IMR-90 (cell line): ENCODE results near the gene TTC23. TPM values are rescaled to one million over a fixed set of nuclear protein-coding genes. Genes with fewer than 3 reads are reported as not detected.

ENCODE experiments used
- ATAC-seq: fragments of 200-7000 bp; cut with Tn5 transposase; 2 replicates; pipeline ENCODE4 v1.9.1; 2020; ENCODE audit warnings: low read depth, mild to moderate bottlenecking, moderate library complexity
- BruUV-seq: library from RNA; stranded (reverse); fragments of 400-500 nt; replicated peaks from 2 replicates; lab custom pipeline; 2021; lab: Mats Ljungman, UMichigan
- CTCF ChIA-PET: fragments of 300-600 bp; formaldehyde crosslinking; extraction: SDS; loops from one replicate; lab custom pipeline; 2021; ENCODE audit warnings: antibody characterized with exemption; lab: Yijun Ruan, JAX
- POLR2A ChIA-PET: fragments of 300-600 bp; sonication (Branson Sonifier 250); formaldehyde crosslinking; loops from one replicate; lab custom pipeline; 2022; ENCODE audit warnings: antibody characterized with exemption; ENCODE audit not compliant: unreplicated experiment; lab: Charles Lee
- DNase-seq: peaks from one replicate; pipeline ENCODE4 v3.0.0; 2013
- H2AFZ ChIP-seq: replicated peaks from 2 replicates; pipeline ENCODE3; 2013; ENCODE audit warnings: low read length, mild to moderate bottlenecking; ENCODE audit not compliant: poor library complexity
- H2AK5ac ChIP-seq: 2 replicates; pipeline ENCODE4 v1.6.1; 2013; ENCODE audit warnings: low read depth, low read length, inconsistent platforms
- H2AK9ac ChIP-seq: replicated peaks from 2 replicates; pipeline ENCODE3; 2013; ENCODE audit warnings: mild to moderate bottlenecking, low read depth, low read length, moderate library complexity; ENCODE audit not compliant: poor library complexity
- H2BK120ac ChIP-seq: 2 replicates; pipeline ENCODE4 v1.6.1; 2013; ENCODE audit warnings: low read depth, low read length, inconsistent platforms
- H2BK15ac ChIP-seq: 3 replicates; pipeline ENCODE4 v1.6.1; 2013; ENCODE audit warnings: low read depth, low read length, inconsistent platforms
- H2BK20ac ChIP-seq: 2 replicates; pipeline ENCODE4 v1.6.1; 2013; ENCODE audit warnings: low read depth, mild to moderate bottlenecking, inconsistent platforms, low read length, moderate library complexity
- H2BK5ac ChIP-seq: 2 replicates; pipeline ENCODE4 v1.6.1; 2013; ENCODE audit warnings: mild to moderate bottlenecking, low read depth, low read length, inconsistent platforms; ENCODE audit not compliant: poor library complexity, severe bottlenecking
- H3K14ac ChIP-seq: replicated peaks from 2 replicates; pipeline ENCODE4 v1.6.1; 2013; ENCODE audit warnings: low read depth, low read length, inconsistent platforms
- H3K18ac ChIP-seq: 2 replicates; pipeline ENCODE4 v1.6.1; 2013; ENCODE audit warnings: low read depth, low read length, control low read depth
- H3K23ac ChIP-seq: 2 replicates; pipeline ENCODE4 v1.6.1; 2013; ENCODE audit warnings: low read depth, low read length, inconsistent platforms
- H3K27ac ChIP-seq: 2 replicates; pipeline ENCODE4 v1.5.1; 2013; ENCODE audit warnings: mild to moderate bottlenecking, control low read depth, low read length; ENCODE audit not compliant: insufficient read depth
- H3K27me3 ChIP-seq: 2 replicates; pipeline ENCODE4 v1.6.1; 2013; ENCODE audit warnings: low read length; ENCODE audit not compliant: control insufficient read depth, insufficient read depth
- H3K36me3 ChIP-seq: 2 replicates; pipeline ENCODE4 v1.6.1; 2013; ENCODE audit warnings: low read length, mixed read lengths; ENCODE audit not compliant: control insufficient read depth, insufficient read depth
- H3K4ac ChIP-seq: 2 replicates; pipeline ENCODE4 v1.6.1; 2013; ENCODE audit warnings: low read depth, low read length, inconsistent platforms
- H3K4me1 ChIP-seq: 2 replicates; pipeline ENCODE4 v1.6.1; 2013; ENCODE audit warnings: low read length, mixed read lengths; ENCODE audit not compliant: control insufficient read depth, insufficient read depth
- H3K4me2 ChIP-seq: 2 replicates; pipeline ENCODE4 v1.6.1; 2013; ENCODE audit warnings: low read depth, mild to moderate bottlenecking, control low read depth, low read length, moderate library complexity
- H3K4me3 ChIP-seq: 2 replicates; pipeline ENCODE4 v1.5.1; 2013; ENCODE audit warnings: low read depth, mild to moderate bottlenecking, control low read depth, low read length, moderate library complexity; ENCODE audit not compliant: insufficient read depth
- H3K56ac ChIP-seq: 2 replicates; pipeline ENCODE4 v1.6.1; 2013; ENCODE audit warnings: low read length, inconsistent platforms; ENCODE audit not compliant: insufficient read depth; ENCODE audit errors: extremely low read depth
- H3K79me1 ChIP-seq, 2 experiments: 2 replicates each; pipeline ENCODE4 v1.6.1; 2013; ENCODE audit warnings: low read length in 2 of 2, inconsistent platforms in 1 of 2, low read depth in 1 of 2
- H3K9ac ChIP-seq: 2 replicates; pipeline ENCODE4 v1.6.1; 2013; ENCODE audit warnings: low read depth, low read length, control low read depth
- H3K9me1 ChIP-seq: 2 replicates; pipeline ENCODE4 v1.6.1; 2013; ENCODE audit warnings: low read length, inconsistent platforms; ENCODE audit not compliant: insufficient read depth
- H3K9me3 ChIP-seq: 2 replicates; pipeline ENCODE4 v1.6.1; 2013; ENCODE audit warnings: low read length; ENCODE audit not compliant: control insufficient read depth, insufficient read depth
- H4K20me1 ChIP-seq: 2 replicates; pipeline ENCODE4 v1.6.1; 2013; ENCODE audit warnings: low read length, inconsistent platforms; ENCODE audit not compliant: insufficient read depth
- H4K5ac ChIP-seq: 2 replicates; pipeline ENCODE4 v1.6.1; 2013; ENCODE audit warnings: mild to moderate bottlenecking, low read depth, low read length, control low read depth
- H4K8ac ChIP-seq, 2 experiments: 2 replicates each; pipeline ENCODE4 v1.6.1; 2013; ENCODE audit warnings: low read depth in 2 of 2, low read length in 2 of 2, control low read depth in 1 of 2, inconsistent platforms in 1 of 2
- H4K91ac ChIP-seq: 2 replicates; pipeline ENCODE4 v1.6.1; 2013; ENCODE audit warnings: low read depth, low read length, inconsistent platforms; ENCODE audit not compliant: insufficient read depth
- BHLHE40 ChIP-seq: fragments of 150-350 bp; IDR thresholded peaks from 2 replicates; pipeline ENCODE4 v1.6.1; 2016; ENCODE audit warnings: mild to moderate bottlenecking, low read depth, low read length
- CEBPB ChIP-seq: IDR thresholded peaks from 2 replicates; pipeline ENCODE4 v1.6.1; 2012; ENCODE audit warnings: low read depth, low read length, improper control_type of control experiment
- CHD1 ChIP-seq: IDR thresholded peaks from 2 replicates; pipeline ENCODE4 v1.6.1; 2012; ENCODE audit warnings: low read depth, low read length, improper control_type of control experiment
- CTCF ChIP-seq: conservative IDR thresholded peaks from 2 replicates; pipeline ENCODE4 v1.5.1; 2012; ENCODE audit warnings: mild to moderate bottlenecking, low read depth, low read length, improper control_type of control experiment
- FOS ChIP-seq: fragments of 150-350 bp; IDR thresholded peaks from 2 replicates; pipeline ENCODE4 v1.6.1; 2016; ENCODE audit warnings: low read depth, low read length
- MAFK ChIP-seq: IDR thresholded peaks from 2 replicates; pipeline ENCODE4 v1.6.1; 2012; ENCODE audit warnings: low read depth, low read length, improper control_type of control experiment
- MXI1 ChIP-seq: IDR thresholded peaks from 2 replicates; pipeline ENCODE4 v1.6.1; 2012; ENCODE audit warnings: low read depth, mild to moderate bottlenecking, low read length, moderate library complexity, borderline replicate concordance
- NFE2L2 ChIP-seq: fragments of 150-350 bp; IDR thresholded peaks from 2 replicates; pipeline ENCODE4 v1.6.1; 2016; ENCODE audit warnings: low read depth, mild to moderate bottlenecking, low read length
- POLR2A ChIP-seq: IDR thresholded peaks from 2 replicates; pipeline ENCODE4 v1.6.1; 2012; ENCODE audit warnings: mild to moderate bottlenecking, low read depth, low read length
- RAD21 ChIP-seq: IDR thresholded peaks from 2 replicates; pipeline ENCODE4 v1.6.1; 2012; ENCODE audit warnings: low read length, improper control_type of control experiment
- RCOR1 ChIP-seq: IDR thresholded peaks from 2 replicates; pipeline ENCODE4 v1.6.1; 2012; ENCODE audit warnings: mild to moderate bottlenecking, low read length, improper control_type of control experiment; ENCODE audit not compliant: insufficient replicate concordance
- RFX5 ChIP-seq: IDR thresholded peaks from 2 replicates; pipeline ENCODE4 v1.8.0; 2012; ENCODE audit warnings: low read depth, mild to moderate bottlenecking, low read length, moderate library complexity
- SMC3 ChIP-seq: fragments of 150-350 bp; IDR thresholded peaks from 2 replicates; pipeline ENCODE4 v1.6.1; 2016; ENCODE audit warnings: low read depth, mild to moderate bottlenecking, antibody characterized with exemption, low read length, moderate library complexity
- WGBS, 2 experiments: methylation state at CpG; one replicate each; pipeline versions ENCODE4 v1.1.5 to v1.1.7; 2013; ENCODE audit warnings: missing lambda C conversion rate in 2 of 2; ENCODE audit not compliant: insufficient read length in 1 of 2; ENCODE audit errors: extremely low coverage in 2 of 2; 5-methylcytosine and 5-hydroxymethylcytosine counted together
- dilution Hi-C: fragments of 300-500 bp; cut with HindIII; formaldehyde crosslinking; loops from one replicate; pipeline ENCODE4 v1.14.3; 2018; ENCODE audit warnings: low sequenced_read_pairs; ENCODE audit not compliant: unreplicated experiment
- in situ Hi-C: fragments of 300-500 bp; cut with MboI; formaldehyde crosslinking; loops from 3 replicates; pipeline ENCODE4 v1.14.3; 2019; ENCODE audit warnings: low sequenced_read_pairs, inconsistent platforms, mixed read lengths
- intact Hi-C: fragments of 100-400 bp; cut with micrococcal nuclease; formaldehyde crosslinking; loops from 2 replicates; pipeline ENCODE4 v1.10.0; 2022
- polyA plus RNA-seq, 3 experiments: library from polyadenylated mRNA; depleted of rRNA; stranded (reverse); fragments of >200 nt; gene quantifications; 2 replicates each; pipeline ENCODE4 v1.2.3, GENCODE V29; 2012; ENCODE audit warnings: low replicate concordance in 1 of 3
- total RNA-seq: library from RNA; depleted of rRNA; stranded (reverse); fragments of >200 nt; gene quantifications from 2 replicates; pipeline ENCODE4 v1.2.3, GENCODE V29; 2012
- TF ChIP-seq, protein P1 (sequence below): fragments of 150-350 bp; IDR thresholded peaks from 2 replicates; pipeline ENCODE4 v1.6.1; 2017; ENCODE audit warnings: mild to moderate bottlenecking, antibody characterized with exemption, low read length, low read depth
- TF ChIP-seq, protein P2 (sequence below): fragments of 150-350 bp; IDR thresholded peaks from 2 replicates; pipeline ENCODE4 v1.6.1; 2016; ENCODE audit warnings: low read depth, mild to moderate bottlenecking, low read length, moderate library complexity, borderline replicate concordance

TTC23 gene
- total and polyA plus RNA-seq, 2 of the 4 experiments (the other 2 are of a cell fraction), result 7.8 to 29.8 TPM

DNA sequence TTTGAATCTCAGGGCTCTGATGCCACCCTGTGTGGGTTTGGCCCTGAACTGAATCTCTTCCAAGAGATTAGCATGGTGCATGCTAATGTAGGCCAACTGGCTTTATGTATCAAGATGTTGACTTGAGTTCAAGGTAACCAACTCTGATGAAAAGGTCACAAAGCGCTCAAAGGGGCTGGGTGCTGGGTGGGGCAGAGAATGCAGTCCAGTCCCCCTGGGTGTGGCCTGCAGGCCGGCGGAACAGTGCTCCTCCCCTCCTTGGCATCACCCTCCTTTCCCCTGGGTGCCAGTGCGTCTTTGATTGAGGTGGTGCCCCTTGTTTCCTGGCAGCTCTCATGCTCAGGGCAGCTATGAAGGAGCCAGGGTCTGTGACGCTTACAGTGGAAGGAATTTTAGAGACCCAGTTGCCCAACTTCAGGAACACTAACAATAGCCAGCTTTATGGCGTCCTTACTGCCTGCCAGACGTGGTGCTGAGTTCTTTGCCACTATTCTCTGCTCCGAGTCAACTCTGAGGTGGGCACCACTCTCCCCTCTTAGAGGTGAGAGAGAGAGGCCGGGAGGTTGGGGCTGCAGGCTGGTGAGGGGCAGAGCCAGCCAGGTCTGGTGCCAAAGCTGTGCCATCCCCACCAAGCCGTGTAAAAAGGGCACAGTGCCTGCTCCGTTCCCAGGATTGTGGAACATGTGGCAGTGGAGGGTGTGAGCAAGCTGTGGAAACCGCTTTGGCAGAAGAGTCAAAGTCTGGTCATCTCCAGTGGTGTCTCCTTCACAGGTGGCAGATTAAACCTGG is 134.7 kb downstream of the TTC23 start:
- Histone ChIP-seq H2BK120ac (no peak overlapping the region), H3K4ac (no peak overlapping the region), H3K9me1 (0 out of 2 replicates have a peak, but pooled peaks cover 4% of the 10 kb centered on the region), H2AFZ (no peak overlapping the region), H3K9me3 (no peaks in the 10 kb centered on the region), H3K4me3 (no peak overlapping the region), H3K23ac (no peak overlapping the region), H3K9ac (no peak overlapping the region), H3K36me3 (peaks cover 2% of the 10 kb centered on the region; the same call in 1 of the 2 replicates), H3K4me1 (peaks cover 2% of the 10 kb centered on the region; the same call in 1 of the 2 replicates), H3K4me2 (no peak overlapping the region), H3K18ac (no peak overlapping the region), H3K14ac (no peak overlapping the region), H2BK20ac (no peak overlapping the region), H2AK9ac (peak overlapping the region; percentile 42), H3K27ac (no peak overlapping the region), H2BK15ac (no peak overlapping the region), H4K5ac (no peak overlapping the region), H4K20me1 (no peaks in the 10 kb centered on the region), H4K91ac (no peak overlapping the region), H3K56ac (no peak overlapping the region), H2AK5ac (no peak overlapping the region; the same call in 1 of the 2 replicates), H3K79me1 (peaks cover 0 to 11% of the 10 kb centered on the region in 2 experiments; a peak in 2 of 4 replicates), H2BK5ac (no peak overlapping the region), H4K8ac (no peak overlapping the region), H3K27me3 (no peaks in the 10 kb centered on the region)
- WGBS, 2 experiments, result 87% methylated on average over 3 of the region's 12 CpGs; no CpG with 5 or more reads in 1 of the 2 experiments
- DNase-seq (no peak), ATAC-seq (no peak)
- intact Hi-C loops (no loop called here), dilution Hi-C loops (loop anchor here (25.0 kb wide), 1 partner anchor 98 kb away; no protein-coding TSS in a partner anchor), in situ Hi-C loops (loop anchor here (25.0 kb wide), 1 partner anchor 623 kb away; the partner anchor contains the start of gene LYSMD4)
- POLR2A ChIA-PET, result no interaction called here
- CTCF ChIA-PET, result no interaction called here
- BruUV-seq, result no TSS peak
- TF ChIP-seq FOS (no peak), RCOR1 (no peak), NFE2L2 (no peak), POLR2A (no peak), RFX5 (no peak), MAFK (no peak), SMC3 (no peak), CTCF (no peak), CHD1 (no peak), RAD21 (no peak), CEBPB (no peak), MXI1 (no peak), BHLHE40 (no peak)
- TF ChIP-seq, protein P1, sequence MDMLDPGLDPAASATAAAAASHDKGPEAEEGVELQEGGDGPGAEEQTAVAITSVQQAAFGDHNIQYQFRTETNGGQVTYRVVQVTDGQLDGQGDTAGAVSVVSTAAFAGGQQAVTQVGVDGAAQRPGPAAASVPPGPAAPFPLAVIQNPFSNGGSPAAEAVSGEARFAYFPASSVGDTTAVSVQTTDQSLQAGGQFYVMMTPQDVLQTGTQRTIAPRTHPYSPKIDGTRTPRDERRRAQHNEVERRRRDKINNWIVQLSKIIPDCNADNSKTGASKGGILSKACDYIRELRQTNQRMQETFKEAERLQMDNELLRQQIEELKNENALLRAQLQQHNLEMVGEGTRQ, result no peak
- TF ChIP-seq, protein P2, sequence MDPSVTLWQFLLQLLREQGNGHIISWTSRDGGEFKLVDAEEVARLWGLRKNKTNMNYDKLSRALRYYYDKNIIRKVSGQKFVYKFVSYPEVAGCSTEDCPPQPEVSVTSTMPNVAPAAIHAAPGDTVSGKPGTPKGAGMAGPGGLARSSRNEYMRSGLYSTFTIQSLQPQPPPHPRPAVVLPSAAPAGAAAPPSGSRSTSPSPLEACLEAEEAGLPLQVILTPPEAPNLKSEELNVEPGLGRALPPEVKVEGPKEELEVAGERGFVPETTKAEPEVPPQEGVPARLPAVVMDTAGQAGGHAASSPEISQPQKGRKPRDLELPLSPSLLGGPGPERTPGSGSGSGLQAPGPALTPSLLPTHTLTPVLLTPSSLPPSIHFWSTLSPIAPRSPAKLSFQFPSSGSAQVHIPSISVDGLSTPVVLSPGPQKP, result no peak
